LoVo (cell line): Measurements from ENCODE around the gene H6PD.

Experiments used
- DNase-seq: peaks from one replicate; pipeline ENCODE4 v3.0.0-alpha.2; 2016; ENCODE audit warnings: low spot score

Gene H6PD

DNA sequence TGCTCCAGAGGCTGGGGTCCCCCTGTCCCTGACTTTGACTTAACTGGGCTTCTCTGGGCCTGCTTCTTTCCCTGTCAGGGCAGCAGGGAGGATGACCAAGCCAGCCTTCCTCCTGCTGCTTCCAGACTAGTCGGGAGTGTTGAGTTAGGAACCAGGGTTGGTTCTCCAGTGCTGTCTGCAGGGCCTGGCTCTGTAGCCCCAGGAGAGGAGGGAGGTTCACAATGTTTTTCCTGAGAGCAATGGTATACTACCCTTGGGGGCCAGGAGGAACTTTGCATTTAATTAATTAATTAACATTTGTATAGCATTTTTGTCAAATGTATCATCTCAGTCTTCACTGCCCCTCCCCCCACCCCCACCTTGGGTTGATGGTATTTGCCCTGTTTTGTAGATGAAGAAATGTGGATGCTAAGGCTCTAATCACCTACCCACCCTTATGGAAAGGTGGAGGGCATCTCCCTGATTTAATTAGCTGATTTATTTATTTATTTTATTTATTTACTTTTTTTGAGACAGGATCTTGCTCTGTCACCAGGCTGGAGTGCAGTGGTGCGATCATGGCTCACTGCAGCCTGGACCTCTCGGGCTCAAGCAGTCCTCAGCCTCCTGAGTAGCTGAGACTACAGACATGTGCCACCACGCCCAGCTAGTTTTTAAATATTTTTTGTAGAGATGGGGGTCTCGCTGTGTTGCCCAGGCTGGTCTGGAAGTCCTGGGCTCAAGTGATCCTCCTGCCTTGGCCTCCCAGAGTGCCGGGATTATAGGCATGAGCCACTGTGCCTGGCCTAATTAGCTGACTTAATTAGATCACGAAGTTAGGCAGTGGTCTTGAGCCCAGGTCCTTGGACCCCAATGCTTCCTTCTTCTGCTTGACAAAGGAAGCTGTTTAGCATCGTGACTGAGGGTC, 6.6 kb downstream of the H6PD start:
- no peak for DNase-seq

DNA sequence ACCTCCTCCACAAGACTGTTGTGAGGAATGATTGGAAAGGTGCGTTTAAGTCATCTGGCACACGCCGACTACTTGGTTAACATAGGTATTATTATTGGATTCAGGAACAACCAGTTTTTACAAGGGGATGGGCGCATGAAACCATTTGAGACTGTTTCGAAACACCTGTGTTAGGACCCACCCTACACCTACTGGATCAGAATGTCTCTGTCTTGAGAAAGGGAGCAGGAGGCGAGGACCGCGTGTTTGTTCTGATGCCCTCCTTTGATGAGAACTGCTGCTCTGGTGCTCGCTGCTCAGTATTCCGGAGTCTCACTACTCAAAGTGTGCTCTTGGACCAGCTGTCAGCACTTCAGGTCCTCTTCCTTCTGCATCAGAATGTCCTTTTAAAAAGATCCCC, 7.3 kb downstream of the H6PD start:
- no peak for DNase-seq

- DNase-seq = no peak
These were observed 7.9 kb downstream of the H6PD start for GRCh38 chr1:9242338-9242969.

- DNase-seq = no peak
These were observed 8.6 kb downstream of the H6PD start for GRCh38 chr1:9243066-9243739.

GRCh38 chr1:9244501-9245229, 10.1 kb downstream of the H6PD start:
- no peak for DNase-seq

DNA sequence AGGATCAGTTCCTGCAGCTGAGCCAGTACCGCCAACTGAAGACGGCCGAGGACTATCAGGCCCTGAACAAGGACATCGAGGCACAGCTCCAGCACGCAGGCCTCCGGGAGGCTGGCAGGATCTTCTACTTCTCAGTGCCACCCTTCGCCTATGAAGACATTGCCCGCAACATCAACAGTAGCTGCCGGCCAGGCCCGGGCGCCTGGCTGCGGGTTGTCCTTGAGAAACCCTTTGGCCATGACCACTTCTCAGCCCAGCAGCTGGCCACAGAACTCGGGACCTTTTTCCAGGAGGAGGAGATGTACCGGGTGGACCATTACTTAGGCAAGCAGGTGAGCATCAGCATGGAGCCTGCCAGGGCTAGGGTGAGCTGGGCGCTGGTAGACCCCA, 10.7 kb downstream of the H6PD start:
- DNase-seq = no peak

DNA sequence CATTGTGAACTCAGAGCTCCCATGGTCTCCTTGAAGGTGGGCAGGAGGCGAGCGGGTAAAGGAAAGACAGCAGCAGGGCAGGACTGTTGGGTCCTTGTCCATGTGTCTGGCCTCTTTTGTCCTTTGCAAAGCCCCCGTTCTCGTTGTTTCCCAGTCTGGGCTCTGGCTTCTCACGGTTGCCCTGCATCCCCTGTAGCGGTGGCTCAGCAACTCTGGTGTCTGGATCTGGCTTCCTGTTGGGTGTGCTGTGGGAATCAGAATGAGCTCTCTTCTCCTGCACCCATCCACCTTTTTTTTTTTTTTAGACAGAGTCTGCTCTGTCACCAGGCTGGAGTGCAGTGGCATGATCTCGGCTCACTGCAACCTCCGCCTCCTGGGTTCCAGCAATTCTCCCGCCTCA, 11.1 kb downstream of the H6PD start:
- DNase-seq = no peak

GRCh38 chr1:9246215-9246614, 11.6 kb downstream of the H6PD start:
- DNase-seq = no peak

GRCh38 chr1:9246841-9247785, 12.5 kb downstream of the H6PD start:
- no peak for DNase-seq

- no peak for DNase-seq
These were observed 13.3 kb downstream of the H6PD start for GRCh38 chr1:9247894-9248293.

- no peak for DNase-seq
These were observed 14.0 kb downstream of the H6PD start for GRCh38 chr1:9248341-9249262.

DNA sequence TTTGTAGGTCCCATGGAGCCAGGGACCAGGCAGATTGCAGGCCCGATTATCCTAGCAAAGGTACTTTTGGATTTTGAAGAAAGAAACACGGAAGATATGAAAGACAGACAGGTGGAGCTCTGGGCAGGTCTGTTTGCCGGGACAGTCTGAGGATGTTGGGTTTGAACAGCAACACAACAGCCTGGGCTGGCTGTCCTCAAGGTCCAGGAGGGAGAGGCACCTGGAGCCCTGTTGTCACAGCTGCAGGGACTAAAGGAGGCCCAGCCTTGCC, 14.6 kb downstream of the H6PD start:
- no peak for DNase-seq

DNA sequence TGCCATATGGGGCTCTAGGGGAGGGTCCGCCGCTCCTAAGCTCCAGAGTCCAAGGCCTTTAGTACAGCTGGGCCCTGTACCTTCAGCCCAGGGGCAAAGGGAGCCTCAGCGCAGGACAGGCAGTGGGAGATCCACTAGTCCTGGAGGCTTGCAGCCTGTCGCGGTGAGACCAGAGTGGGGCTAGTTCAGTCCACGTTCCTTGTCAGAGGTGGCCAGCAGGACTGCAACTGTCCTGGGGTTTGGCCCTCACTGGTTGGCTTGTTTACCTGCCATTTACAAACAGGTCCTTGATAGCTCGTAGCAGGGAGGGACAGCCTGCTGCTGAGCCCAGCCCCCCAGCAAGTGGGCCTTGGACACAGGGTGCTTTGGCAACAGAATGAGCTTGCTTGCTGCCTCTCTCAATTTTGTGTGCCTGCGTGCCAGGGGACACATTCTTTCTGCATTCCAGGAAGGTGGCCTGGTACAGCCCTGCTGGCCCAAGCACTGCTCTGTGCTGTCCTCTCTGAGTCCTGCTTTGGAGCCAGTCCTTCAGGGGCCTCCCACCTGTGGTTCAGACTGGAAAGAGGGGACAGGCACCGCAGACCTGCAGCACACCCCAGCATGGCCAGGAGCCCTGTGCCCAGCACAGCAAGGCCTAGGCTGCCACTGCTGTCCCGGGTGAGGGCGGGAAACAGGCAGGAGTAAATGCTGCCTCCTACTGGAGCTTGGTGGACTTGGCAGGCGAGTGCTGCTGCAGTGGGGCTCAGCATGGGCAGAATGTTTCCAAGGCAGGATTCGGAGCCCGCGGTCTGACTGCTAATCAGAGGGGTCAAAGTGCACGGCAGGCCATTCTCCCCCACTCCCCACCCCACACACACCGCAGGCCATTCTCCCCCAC, 15.2 kb downstream of the H6PD start:
- DNase-seq = no peak

DNA sequence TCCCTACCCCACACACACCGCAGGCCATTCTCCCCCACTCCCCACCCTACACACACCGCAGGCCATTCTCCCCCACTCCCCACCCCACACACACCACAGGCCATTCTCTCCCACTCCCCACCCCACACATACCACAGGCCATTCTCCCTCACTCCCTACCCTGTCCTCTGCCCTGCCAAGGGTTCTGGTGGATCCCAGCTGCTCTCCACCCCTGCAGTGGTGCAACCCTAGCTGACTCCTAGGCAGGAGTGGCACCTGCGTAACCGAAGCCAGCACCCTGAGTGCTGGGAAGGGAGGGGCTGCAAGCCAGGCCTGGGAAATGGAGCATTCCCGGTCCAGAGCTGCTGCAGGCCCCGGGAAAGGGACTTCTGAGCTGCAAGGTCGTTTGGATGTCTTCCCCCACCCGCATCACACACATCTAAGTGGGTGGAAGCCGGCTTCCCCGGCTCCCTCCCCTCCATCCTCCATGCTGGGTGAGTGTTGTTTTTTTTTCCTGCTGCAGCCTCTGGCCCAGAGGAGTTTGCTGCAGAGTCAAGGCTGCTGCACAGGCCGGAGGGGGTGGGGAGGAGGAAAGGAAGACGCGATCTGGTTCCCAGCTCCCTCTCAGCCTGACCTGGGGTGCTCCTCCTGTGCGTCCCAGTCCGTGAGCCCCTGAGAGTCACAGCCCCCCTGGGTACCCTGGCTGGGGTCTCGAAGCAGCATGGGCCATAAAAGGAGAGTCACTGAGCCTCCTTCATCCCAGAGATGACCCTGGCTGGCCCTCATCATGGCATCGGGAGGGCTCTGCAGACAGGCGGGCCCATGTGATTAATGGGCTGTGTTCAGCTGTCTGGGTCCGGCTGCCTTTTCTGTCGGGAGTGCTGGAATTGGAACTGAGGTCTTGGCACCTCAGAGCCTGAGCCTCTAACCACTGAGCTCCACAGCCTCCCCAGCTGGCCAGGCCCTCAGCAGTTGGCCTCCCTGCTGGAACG, 16.1 kb downstream of the H6PD start:
- no peak for DNase-seq

- no peak for DNase-seq
These were observed 16.9 kb downstream of the H6PD start for GRCh38 chr1:9251501-9251900.

DNA sequence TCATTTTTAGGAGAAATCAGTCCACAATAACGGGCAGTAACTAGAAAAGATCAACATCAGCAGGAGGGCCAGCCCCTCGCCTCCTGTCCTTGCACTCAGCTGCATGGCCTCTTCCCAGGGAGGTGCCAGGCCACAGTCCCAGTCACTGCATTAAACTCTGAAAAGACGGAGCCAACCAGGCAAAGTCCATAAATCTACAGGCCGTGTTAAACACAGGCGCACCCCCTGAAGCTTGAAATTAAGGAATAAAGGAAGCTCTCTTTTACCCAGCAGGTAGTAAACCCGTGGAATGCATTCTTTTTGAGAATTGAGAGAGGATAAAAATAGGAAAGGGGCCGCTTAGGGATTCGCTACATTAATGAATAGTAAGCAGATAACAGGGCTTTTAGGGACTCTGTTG, 18.4 kb downstream of the H6PD start:
- no peak for DNase-seq

DNA sequence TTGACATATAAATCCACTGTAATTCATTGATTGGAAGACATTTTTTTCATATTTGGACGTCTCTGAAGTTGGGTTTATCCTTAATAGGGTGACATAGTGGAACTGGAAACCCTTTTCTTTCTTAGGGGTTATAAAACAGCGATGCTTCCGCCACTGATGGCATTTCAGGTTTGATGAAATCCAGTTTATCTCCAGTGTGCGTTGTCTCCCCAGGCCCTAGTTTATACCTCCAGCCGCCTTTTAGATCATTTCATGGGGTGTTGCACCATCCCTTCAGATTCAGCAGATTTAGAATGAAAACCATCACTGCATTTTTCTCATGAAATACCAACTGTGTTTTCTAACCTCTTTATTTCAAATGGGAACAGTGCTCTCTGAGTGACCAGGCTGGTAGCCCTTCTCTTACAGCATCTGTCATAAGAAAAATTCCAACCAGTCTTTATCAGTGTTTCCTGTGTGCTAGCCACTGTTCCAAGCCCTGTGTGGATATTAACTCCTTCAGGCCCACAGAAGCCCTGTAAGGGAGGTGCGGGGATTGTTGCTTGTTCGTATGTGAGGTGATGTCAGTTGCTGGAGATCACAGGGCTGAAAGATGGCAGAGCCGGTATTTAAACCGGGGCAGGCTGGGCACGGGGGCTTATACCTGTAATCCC, 19.0 kb downstream of the H6PD start:
- no peak for DNase-seq

- no peak for DNase-seq
These were observed 21.8 kb downstream of the H6PD start for GRCh38 chr1:9256332-9256731.
